Stimulated activated CD4-positive, alpha-beta T cell treated with anti-CD3 and anti-CD28 coated beads, Interleukin-1b, Interleukin-23, amount 100 ng/mL, for 48 hours (primary cell): ENCODE data around the gene ADGRG1.
A peak's percentile ranks its signal among the peaks of the same experiment; 100 is the strongest.

Source experiments
- DNase-seq: peaks from one replicate; pipeline ENCODE4 v3.0.0-alpha.2; 2020

Gene ADGRG1

GRCh38 chr16:57687363-57687929, 59.0 kb downstream of the ADGRG1 start:
- no peak for DNase-seq

- no peak for DNase-seq
These were observed 60.1 kb downstream of the ADGRG1 start for GRCh38 chr16:57688487-57688986.

- no peak for DNase-seq
These were observed 60.7 kb downstream of the ADGRG1 start for GRCh38 chr16:57688987-57689761.

DNA sequence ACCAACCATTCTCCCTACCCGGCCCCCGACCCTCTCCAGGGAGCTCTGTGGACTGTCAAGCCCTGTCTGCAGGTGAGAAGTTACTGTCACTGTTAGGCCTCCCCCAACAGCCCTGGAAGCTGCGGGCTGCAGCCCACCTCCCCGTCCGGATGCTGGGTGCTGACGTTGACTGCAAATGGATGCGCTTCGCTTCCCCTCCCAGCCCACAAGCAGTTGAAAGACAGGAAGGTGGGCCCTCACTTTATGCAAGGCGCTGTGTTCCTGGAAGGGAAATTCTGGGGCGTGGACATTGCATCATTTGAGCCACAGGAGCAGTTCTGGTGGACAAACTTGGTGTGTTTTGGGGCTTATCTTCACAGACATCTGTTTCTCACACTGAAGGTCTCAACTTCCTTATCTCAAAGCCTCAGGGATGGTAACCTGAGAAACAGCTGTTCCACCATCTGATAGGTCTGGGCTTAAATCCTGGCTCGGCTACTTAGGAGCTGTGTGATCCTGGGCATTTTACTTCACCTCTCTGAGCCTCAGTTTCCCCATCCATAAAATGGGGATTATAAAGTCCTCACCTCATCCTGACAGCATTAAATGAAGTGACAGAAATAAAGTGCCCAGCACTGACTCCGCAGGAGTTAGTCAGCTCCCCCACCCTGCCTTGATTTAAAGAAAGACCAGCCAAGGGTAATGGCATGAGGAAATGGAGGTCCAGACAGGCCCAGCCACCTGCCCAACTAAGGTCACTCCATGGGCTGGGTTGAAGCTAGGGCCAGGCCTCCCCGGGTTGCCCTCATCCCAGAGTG, 61.5 kb downstream of the ADGRG1 start:
- DNase-seq, result peak; percentile 13

GRCh38 chr16:57690782-57691471, 62.5 kb downstream of the ADGRG1 start:
- no peak for DNase-seq

- no peak for DNase-seq
These were observed 64.2 kb downstream of the ADGRG1 start for GRCh38 chr16:57692636-57693035.

DNA sequence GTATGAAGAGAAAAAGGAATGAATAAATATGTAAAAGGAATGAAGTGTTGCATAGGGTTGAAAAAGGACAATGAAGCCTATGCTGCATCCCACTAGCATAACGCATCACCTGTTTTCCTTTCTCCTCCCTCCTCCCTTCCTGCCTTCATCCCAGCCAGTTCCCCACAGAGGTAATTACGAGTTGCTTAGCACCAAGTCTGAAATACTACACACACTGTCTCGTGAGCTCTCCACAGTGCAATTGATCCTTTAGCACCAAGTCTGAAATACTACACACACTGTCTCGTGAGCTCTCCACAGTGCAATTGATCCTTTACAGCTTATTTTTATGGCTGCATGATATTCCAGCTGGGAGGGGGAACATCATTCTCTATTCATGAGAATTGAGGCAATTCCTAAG, 65.1 kb downstream of the ADGRG1 start:
- no peak for DNase-seq

GRCh38 chr16:57694231-57694724, 65.8 kb downstream of the ADGRG1 start:
- DNase-seq, result no peak

- DNase-seq, result peak; percentile 10
These were observed 66.6 kb downstream of the ADGRG1 start, which contains the start of gene DRC7 for GRCh38 chr16:57694725-57695679. DRC7 (plus strand) TSS chr16:57694806; CDS start chr16:57697950, 3,144 bp downstream.

DNA sequence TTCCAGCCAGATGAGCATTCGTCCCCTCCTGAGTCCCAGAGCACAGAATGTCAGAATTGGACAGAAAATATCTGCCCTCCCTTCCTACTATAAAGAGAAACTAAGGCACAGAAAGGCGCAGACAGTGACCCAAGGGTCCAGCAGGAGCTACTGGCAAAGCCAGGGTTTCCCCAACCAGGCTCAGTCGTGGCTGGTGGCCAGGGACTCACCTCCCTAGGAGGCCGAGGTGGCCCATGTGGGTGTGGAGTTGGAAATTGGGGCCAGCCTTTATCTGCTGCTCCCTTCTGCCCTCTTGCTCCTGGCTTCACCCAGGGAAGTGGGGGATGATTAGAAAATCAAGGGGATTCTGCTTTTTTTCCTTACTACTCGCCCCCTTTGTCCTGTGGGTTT, 67.2 kb downstream of the ADGRG1 start:
- no peak for DNase-seq

DNA sequence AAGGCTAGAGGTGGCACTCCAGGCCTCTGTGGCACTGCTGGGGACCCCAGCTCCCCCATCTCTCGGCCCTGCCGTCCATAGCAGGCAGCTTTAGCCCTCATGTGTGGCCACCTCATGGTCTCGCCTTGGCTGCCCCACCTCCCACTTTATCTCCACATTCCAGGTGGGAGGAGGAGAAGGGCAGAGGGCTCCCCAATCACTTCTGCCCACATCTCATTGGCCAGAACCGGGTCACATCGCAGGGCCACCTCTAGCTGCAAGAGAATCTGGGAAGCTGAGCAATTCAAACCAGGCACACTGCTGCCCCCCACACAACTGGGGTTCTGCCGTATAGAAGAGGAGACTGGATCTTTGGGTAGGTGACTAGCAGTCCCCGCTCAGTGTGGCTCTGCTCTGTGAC, 67.8 kb downstream of the ADGRG1 start:
- DNase-seq, result no peak

GRCh38 chr16:57697896-57698537, 69.6 kb downstream of the ADGRG1 start:
- no peak for DNase-seq

DNA sequence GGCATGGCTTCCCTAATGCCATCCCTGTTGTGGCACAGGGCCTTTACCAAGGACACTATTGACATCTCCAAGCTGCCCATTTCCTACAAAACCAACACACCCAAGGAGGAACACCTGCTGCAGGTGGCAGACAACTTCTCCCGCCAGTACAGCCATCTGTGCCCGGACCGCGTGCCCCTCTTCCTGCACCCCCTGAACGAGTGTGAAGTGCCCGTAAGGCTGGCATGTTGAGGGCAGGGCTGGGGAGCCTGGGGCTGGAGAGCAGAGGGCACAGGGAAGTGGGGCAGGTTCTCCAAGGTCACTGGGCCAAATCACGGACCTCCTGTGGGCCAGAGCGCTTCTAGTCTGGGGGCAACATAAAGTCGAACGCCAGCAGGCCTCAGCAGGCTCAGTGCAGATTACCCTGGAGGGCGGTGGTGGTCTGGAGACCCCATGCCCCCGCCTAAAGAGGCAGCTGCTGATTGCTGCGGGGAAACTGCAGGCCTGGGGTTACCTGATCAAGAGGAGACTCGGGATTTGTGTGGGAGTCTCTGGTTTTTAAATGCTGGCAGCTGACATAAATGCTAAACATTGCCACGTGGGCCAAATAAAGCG, 70.5 kb downstream of the ADGRG1 start:
- no peak for DNase-seq

GRCh38 chr16:57699481-57699880, 71.1 kb downstream of the ADGRG1 start:
- DNase-seq, result no peak

GRCh38 chr16:57699899-57700298, 71.5 kb downstream of the ADGRG1 start:
- no peak for DNase-seq

DNA sequence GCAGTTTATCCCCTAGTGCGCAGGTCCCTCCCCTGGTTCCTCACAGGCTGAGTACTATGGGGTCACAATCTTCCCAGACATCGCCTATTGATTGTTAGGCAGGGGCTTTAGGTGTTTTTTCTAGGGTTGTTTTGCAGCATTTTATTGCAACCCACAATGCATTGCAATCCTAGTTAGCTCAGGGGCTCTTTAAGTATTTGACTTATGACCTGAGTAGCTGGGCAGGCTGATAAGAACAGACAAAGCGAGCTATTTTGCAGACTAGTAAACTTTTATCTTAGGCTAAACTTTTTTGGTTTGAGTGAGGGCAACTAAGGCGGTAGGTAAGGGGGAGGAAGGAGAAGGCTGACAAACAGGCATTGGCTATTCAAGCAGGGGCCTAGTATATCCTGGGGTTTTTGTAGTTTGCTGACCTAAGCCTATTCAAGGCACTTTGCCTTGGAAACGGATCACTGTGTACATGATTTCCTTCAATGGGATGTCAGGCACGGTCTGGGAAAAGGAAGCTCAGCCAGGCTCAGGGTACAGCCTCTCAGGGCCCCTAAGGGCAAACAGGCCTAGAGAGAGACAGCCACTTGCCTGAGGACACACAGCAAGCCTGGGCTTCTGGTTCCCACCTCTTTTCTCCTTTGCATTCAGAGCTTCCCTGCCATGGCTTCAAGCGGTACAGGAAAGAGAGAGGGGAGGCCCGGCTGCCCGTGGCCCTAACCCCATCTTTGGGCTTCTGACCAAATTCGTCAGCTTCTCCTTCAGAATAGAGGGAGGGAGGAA, 72.5 kb downstream of the ADGRG1 start:
- DNase-seq, result no peak

- DNase-seq, result no peak
These were observed 73.4 kb downstream of the ADGRG1 start for GRCh38 chr16:57701759-57702371.

DNA sequence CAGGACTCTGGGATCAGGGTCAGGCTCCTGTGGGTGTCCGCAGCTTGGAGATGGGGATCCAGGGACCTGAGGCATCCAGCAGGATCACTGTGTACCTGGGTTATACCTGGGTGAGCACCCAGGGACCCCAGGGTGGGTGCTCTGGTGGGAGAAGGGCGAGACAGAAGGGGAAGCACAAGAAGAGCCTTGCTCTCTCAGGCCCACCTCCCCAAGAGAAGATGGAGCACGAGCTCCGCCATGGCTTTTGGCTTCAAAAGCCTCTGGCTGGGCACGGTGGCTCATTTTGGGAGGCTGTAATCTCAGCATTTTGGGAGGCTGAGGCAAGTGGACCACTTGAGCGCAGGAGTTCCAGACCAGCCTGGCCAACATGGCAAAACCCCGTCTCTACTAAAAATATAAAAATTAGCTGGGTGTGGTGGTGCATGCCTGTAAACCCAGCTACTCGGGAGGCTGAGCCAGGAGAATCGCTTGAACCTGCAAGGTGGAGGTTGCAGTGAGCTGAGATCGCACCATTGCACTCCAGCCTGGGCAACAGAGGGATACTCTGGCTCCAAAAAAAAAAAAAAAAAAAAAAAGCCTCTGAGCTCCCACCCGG, 75.1 kb downstream of the ADGRG1 start:
- DNase-seq, result no peak
